K562 (cell line): Measurements from ENCODE around the gene CDC42BPB. TPM values are rescaled to one million over a fixed set of nuclear protein-coding genes. Genes with fewer than 3 reads are reported as not detected.

ENCODE experiments used
- ATAC-seq: fragments of 200-7000 bp; cut with Tn5 transposase; 3 replicates; pipeline ENCODE4 v1.9.1; 2020; ENCODE audit warnings: moderate library complexity
- BruUV-seq: library from RNA; stranded (reverse); fragments of 400-500 nt; replicated peaks from 2 replicates; lab custom pipeline; 2021; lab: Mats Ljungman, UMichigan
- CTCF ChIA-PET: fragments of 300-600 bp; formaldehyde crosslinking; extraction: SDS; loops from one replicate; lab custom pipeline; 2021; ENCODE audit warnings: low intra/inter-chr PET ratio; lab: Yijun Ruan, JAX
- POLR2A ChIA-PET: fragments of 300-600, 350-650 bp; sonication (Branson Sonifier 250); formaldehyde crosslinking; extraction: SDS; loops from one replicate; lab custom pipeline; 2021; ENCODE audit warnings: antibody characterized with exemption, inconsistent platforms; lab: Yijun Ruan, JAX
- DNase-seq, 4 experiments: peaks; one replicate each; pipeline versions ENCODE4 v3.0.0 to v3.0.0-alpha.2; 2011 to 2018; ENCODE audit warnings: low spot score in 3 of 4, mixed read lengths in 3 of 4; ENCODE audit errors: extremely low read depth in 1 of 4
- FAIRE-seq: peaks from 2 replicates; lab custom pipeline; 2011; peaks lifted over from hg19 to GRCh38; lab: Jason Lieb, UNC
- H2AFZ ChIP-seq: 2 replicates; pipeline ENCODE4 v1.6.0; 2011; ENCODE audit warnings: low read depth, low read length, control low read depth, inconsistent platforms
- H3K27ac ChIP-seq: fragments of 200-600 bp; 3 replicates; pipeline ENCODE4 v1.8.0; 2011; ENCODE audit warnings: low read depth, mild to moderate bottlenecking, control low read depth, inconsistent platforms, low read length, moderate library complexity, mixed read lengths; ENCODE audit errors: extremely low read depth
- H3K27me3 ChIP-seq, 2 experiments: fragments of 300-600 bp in 1 of 2; 2 replicates in 1 of 2; 3 replicates in 1 of 2; pipeline versions ENCODE4 v1.6.0 to v1.8.0; 2011; ENCODE audit warnings: inconsistent platforms in 2 of 2, low read length in 2 of 2, mild to moderate bottlenecking in 1 of 2, mixed read lengths in 1 of 2, moderate library complexity in 1 of 2; ENCODE audit not compliant: control insufficient read depth in 2 of 2, insufficient read depth in 2 of 2
- H3K36me3 ChIP-seq: fragments of 300-600 bp; 3 replicates; pipeline ENCODE4 v1.8.0; 2011; ENCODE audit warnings: mild to moderate bottlenecking, low read length, inconsistent platforms; ENCODE audit not compliant: control insufficient read depth, insufficient read depth
- H3K4me1 ChIP-seq, 2 experiments: fragments of 200-600 bp in 1 of 2; replicated peaks in 1 of 2; 2 replicates in 1 of 2; 3 replicates in 1 of 2; pipeline versions ENCODE4 v1.5.1 to v1.8.0; 2011; ENCODE audit warnings: inconsistent platforms in 2 of 2, low read length in 2 of 2, mild to moderate bottlenecking in 1 of 2, mixed read lengths in 1 of 2, moderate library complexity in 1 of 2; ENCODE audit not compliant: control insufficient read depth in 2 of 2, insufficient read depth in 2 of 2
- H3K4me2 ChIP-seq: 2 replicates; pipeline ENCODE4 v1.6.1; 2011; ENCODE audit warnings: low read length, control low read depth, inconsistent platforms, mixed read lengths; ENCODE audit not compliant: insufficient read depth
- H3K4me3 ChIP-seq: fragments of 200-600 bp; sonication (generic), shearing (Covaris generic); 2 replicates; pipeline ENCODE4 v1.5.1; 2016; ENCODE audit warnings: control low read depth, inconsistent platforms
- H3K79me2 ChIP-seq: fragments of 200-600 bp; 3 replicates; pipeline ENCODE4 v1.8.0; 2011; ENCODE audit warnings: low read length, inconsistent platforms; ENCODE audit not compliant: control insufficient read depth, insufficient read depth
- H3K9ac ChIP-seq, 2 experiments: 2 replicates each; pipeline versions ENCODE4 v1.6.0 to v1.6.1; 2011; ENCODE audit warnings: low read depth in 2 of 2, low read length in 2 of 2, control low read depth in 1 of 2, inconsistent platforms in 1 of 2, mild to moderate bottlenecking in 1 of 2, mixed read lengths in 1 of 2; ENCODE audit not compliant: insufficient read depth in 1 of 2
- H3K9me1 ChIP-seq: one replicate; pipeline ENCODE4 v1.6.0; 2011; ENCODE audit warnings: inconsistent platforms, mild to moderate bottlenecking, low read length, moderate library complexity; ENCODE audit not compliant: control insufficient read depth, insufficient read depth
- H3K9me3 ChIP-seq: replicated peaks from 2 replicates; pipeline ENCODE4 v1.5.1; 2011; ENCODE audit warnings: low read depth, low read length, inconsistent platforms; ENCODE audit not compliant: control insufficient read depth, insufficient read depth
- H4K20me1 ChIP-seq: replicated peaks from 2 replicates; pipeline ENCODE4 v1.6.1; 2011; ENCODE audit warnings: low read length, inconsistent platforms, mixed read lengths; ENCODE audit not compliant: control insufficient read depth, insufficient read depth
- RBFOX2 ChIP-seq: fragments of 200-400 bp; formaldehyde crosslinking; IDR thresholded peaks from 2 replicates; pipeline ENCODE4 v1.6.1; 2017; ENCODE audit warnings: low read depth, mild to moderate bottlenecking, low read length, moderate library complexity
- ZNF175 ChIP-seq: fragments of 200-800 bp; sonication (Bioruptor generic); IDR thresholded peaks from 2 replicates; pipeline ENCODE4 v1.6.1; 2016; ENCODE audit warnings: low read depth, mild to moderate bottlenecking, missing genetic modification characterization, missing compliant biosample characterization
- ZNF696 ChIP-seq: fragments of 250-450 bp; sonication (Bioruptor Pico); conservative IDR thresholded peaks from 2 replicates; pipeline ENCODE4 v1.4.0; 2020; ENCODE audit warnings: mild to moderate bottlenecking, moderate library complexity
- WGBS: fragments of 100-300 bp; shearing (Covaris generic); methylation state at CpG from one replicate; pipeline ENCODE4 v1.1.6; 2016; ENCODE audit warnings: low coverage, mixed read lengths; ENCODE audit not compliant: insufficient coverage; ENCODE audit errors: missing lambda C conversion rate; 5-methylcytosine and 5-hydroxymethylcytosine counted together
- in situ Hi-C: fragments of 300-500 bp; cut with MboI; formaldehyde crosslinking; loops from 4 replicates; pipeline ENCODE4 v1.15.0; 2018; ENCODE audit warnings: inconsistent platforms, mixed read lengths
- intact Hi-C: fragments of 100-400 bp; cut with micrococcal nuclease; formaldehyde crosslinking; loops from 2 replicates; pipeline ENCODE4 v1.14.2; 2022
- polyA plus RNA-seq, 8 experiments: library from polyadenylated mRNA; depleted of rRNA in 4 of 8; stranded (reverse) in 5 of 8; unstranded in 3 of 8; fragments of >200 nt; fragmentation: Nextera tagmentation in 2 of 8; fragmentation: Illumina TruSeq in 1 of 8; extraction: Ambion mirVana in 2 of 8; extraction: Trizol in 1 of 8; gene quantifications; 2 replicates each; pipeline versions ENCODE4 v1.2.1 to v1.2.3, GENCODE V29; 2011 to 2014; ENCODE audit warnings: inconsistent platforms in 1 of 8, missing spikeins in 1 of 8
- total RNA-seq, 7 experiments: library from RNA; depleted of rRNA in 6 of 7; stranded (reverse); fragments of >200 nt in 6 of 7; fragmentation: Illumina TruSeq in 2 of 7; extraction: Trizol in 2 of 7; gene quantifications; 2 replicates each; pipeline versions ENCODE4 v1.2.1 to v1.2.3, GENCODE V29; 2011 to 2021; ENCODE audit warnings: low replicate concordance in 1 of 7
- TF ChIP-seq, protein P1 (sequence below): fragments of 250-450 bp; sonication (Bioruptor Pico); IDR thresholded peaks from 2 replicates; pipeline ENCODE4 v1.8.0; 2021; ENCODE audit warnings: moderate library complexity, mild to moderate bottlenecking, inconsistent platforms

CDC42BPB gene
- total and polyA plus RNA-seq, 9 of the 15 experiments (the other 6 are each of a cell fraction or from before 2014, with no cell fraction given) = 0.07 to 24.3 (median 12.6) TPM

- FAIRE-seq (no peak), DNase-seq (no peak), ATAC-seq (no peak)
- ChIA-PET POLR2A (interaction anchor here (0.5 kb wide), 1 partner anchor 231 kb away, joined by 3 read pairs; the partner anchor contains the start of gene EIF5), CTCF (no interaction called here)
- no peaks in the 10 kb centered on the region for H3K9me1 ChIP-seq
- TF ChIP-seq, protein P1, sequence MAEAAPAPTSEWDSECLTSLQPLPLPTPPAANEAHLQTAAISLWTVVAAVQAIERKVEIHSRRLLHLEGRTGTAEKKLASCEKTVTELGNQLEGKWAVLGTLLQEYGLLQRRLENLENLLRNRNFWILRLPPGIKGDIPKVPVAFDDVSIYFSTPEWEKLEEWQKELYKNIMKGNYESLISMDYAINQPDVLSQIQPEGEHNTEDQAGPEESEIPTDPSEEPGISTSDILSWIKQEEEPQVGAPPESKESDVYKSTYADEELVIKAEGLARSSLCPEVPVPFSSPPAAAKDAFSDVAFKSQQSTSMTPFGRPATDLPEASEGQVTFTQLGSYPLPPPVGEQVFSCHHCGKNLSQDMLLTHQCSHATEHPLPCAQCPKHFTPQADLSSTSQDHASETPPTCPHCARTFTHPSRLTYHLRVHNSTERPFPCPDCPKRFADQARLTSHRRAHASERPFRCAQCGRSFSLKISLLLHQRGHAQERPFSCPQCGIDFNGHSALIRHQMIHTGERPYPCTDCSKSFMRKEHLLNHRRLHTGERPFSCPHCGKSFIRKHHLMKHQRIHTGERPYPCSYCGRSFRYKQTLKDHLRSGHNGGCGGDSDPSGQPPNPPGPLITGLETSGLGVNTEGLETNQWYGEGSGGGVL (CRISPR knock-in tag) = no peak
- TF ChIP-seq ZNF175 (CRISPR knock-in tag) (no peak), RBFOX2 (0 out of 2 replicates have a peak, but pooled peaks have one; percentile 19), ZNF696 (CRISPR knock-in tag) (no peak)
- WGBS = 91% methylated on average over 12 of the region's 39 CpGs
- H3K9ac ChIP-seq = no peak overlapping the region
- H3K79me2 ChIP-seq = peaks cover 11% of the 10 kb centered on the region; the same call in 2 of the 3 replicates
- H3K36me3 ChIP-seq = peaks cover 6% of the 10 kb centered on the region; the same call in 1 of the 3 replicates
- no peak overlapping the region for H3K4me3 ChIP-seq
- no peaks in the 10 kb centered on the region for H3K27me3 ChIP-seq
- H4K20me1 ChIP-seq = no peaks in the 10 kb centered on the region
- no TSS peak for BruUV-seq
- intact Hi-C loops (no loop called here), in situ Hi-C loops (loop anchor here (10.0 kb wide), 1 partner anchor 192 kb away; no protein-coding TSS in a partner anchor)
- H2AFZ ChIP-seq = no peak overlapping the region
- no peak overlapping the region for H3K4me2 ChIP-seq
- no peak overlapping the region for H3K27ac ChIP-seq
- H3K9me3 ChIP-seq = no peaks in the 10 kb centered on the region
- H3K4me1 ChIP-seq = peaks cover 34 to 92% of the 10 kb centered on the region in 2 experiments
Observed at GRCh38 chr14:103102689-103103260, 45.4 kb upstream of the CDC42BPB start.
